ENCODE measurements around the gene MATK.

GRCh38 chr19:3751236-3751635 lies 34.9 kb downstream of the MATK start:
- TF ChIP-seq CTCF (IDR thresholded peaks at IDR 0.05 in 4 of 5, conservative IDR thresholded peaks at IDR 0.05 in 1 of 5) (no peak), POLR2A (IDR thresholded peaks at IDR 0.05) (no peak)
